ENCODE data around the gene CEP85L.
A peak's percentile ranks its signal among the peaks of the same experiment; 100 is the strongest.

The CEP85L gene

GRCh38 chr6:118536478-118536877 lies 114.9 kb downstream of the CEP85L start:
- DNase-seq (ENCODE audit: low spot score): peak; percentile 41

GRCh38 chr6:118535176-118535844 lies 116.1 kb downstream of the CEP85L start:
- no peak for DNase-seq (ENCODE audit: low spot score)

GRCh38 chr6:118530942-118531341 lies 120.4 kb downstream of the CEP85L start:
- no peak for DNase-seq (ENCODE audit: low spot score)

GRCh38 chr6:118529756-118530155 lies 121.6 kb downstream of the CEP85L start:
- DNase-seq (ENCODE audit: low spot score): no peak

GRCh38 chr6:118528129-118528528 lies 123.3 kb downstream of the CEP85L start:
- no peak for DNase-seq (ENCODE audit: low spot score)

- no peak for DNase-seq (ENCODE audit: low spot score)
Measured at GRCh38 chr6:118525913-118526780, 125.2 kb downstream of the CEP85L start.

GRCh38 chr6:118524686-118525085 lies 126.7 kb downstream of the CEP85L start:
- no peak for DNase-seq (ENCODE audit: low spot score)

- no peak for DNase-seq (ENCODE audit: low spot score)
Measured at GRCh38 chr6:118523216-118523615, 128.2 kb downstream of the CEP85L start.

- DNase-seq (ENCODE audit: low spot score): no peak
Measured at GRCh38 chr6:118522422-118522821, 129.0 kb downstream of the CEP85L start.

GRCh38 chr6:118514689-118515088 lies 136.7 kb downstream of the CEP85L start:
- no peak for DNase-seq (ENCODE audit: low spot score)

- DNase-seq (ENCODE audit: low spot score): no peak
Measured at GRCh38 chr6:118511930-118512715, 139.3 kb downstream of the CEP85L start.

GRCh38 chr6:118509009-118509617 lies 142.3 kb downstream of the CEP85L start:
- peak; percentile 65 for DNase-seq (ENCODE audit: low spot score)

GRCh38 chr6:118507636-118508035 lies 143.8 kb downstream of the CEP85L start:
- no peak for DNase-seq (ENCODE audit: low spot score)

- DNase-seq (ENCODE audit: low spot score): no peak
Measured at GRCh38 chr6:118506071-118506638, 145.2 kb downstream of the CEP85L start.

- no peak for DNase-seq (ENCODE audit: low spot score)
Measured at GRCh38 chr6:118505656-118506055, 145.7 kb downstream of the CEP85L start.

- DNase-seq (ENCODE audit: low spot score): no peak
Measured at GRCh38 chr6:118504611-118505010, 146.8 kb downstream of the CEP85L start.

GRCh38 chr6:118502169-118502568 lies 149.2 kb downstream of the CEP85L start:
- no peak for DNase-seq (ENCODE audit: low spot score)

- DNase-seq (ENCODE audit: low spot score): no peak
Measured at GRCh38 chr6:118501765-118502164, 149.6 kb downstream of the CEP85L start.

- DNase-seq (ENCODE audit: low spot score): no peak
Measured at GRCh38 chr6:118501099-118501498, 150.3 kb downstream of the CEP85L start.

- no peak for DNase-seq (ENCODE audit: low spot score)
Measured at GRCh38 chr6:118500130-118501015, 151.0 kb downstream of the CEP85L start.
